ENCODE data around the gene PEPD. TPM values are rescaled to one million over a fixed set of nuclear protein-coding genes. Genes with fewer than 3 reads are reported as not detected.

PEPD gene
- total RNA-seq, 3 donors from 2014 or later, result 42.1 to 127 (median 82.3) TPM

GRCh38 chr19:33447336-33448158, 74.0 kb downstream of the PEPD start:
- intact Hi-C loops (cut with DNase I; ENCODE audit: low total_unique reads), result no loop called here
- Histone ChIP-seq H3K4me3 (no peak overlapping the region), H3K36me3 (no peaks in the 10 kb centered on the region), H3K27me3 (no peaks in the 10 kb centered on the region), H3K27ac (no peak overlapping the region), H3K4me1 (no peaks in the 10 kb centered on the region), H3K9me3 (no peaks in the 10 kb centered on the region)
- TF ChIP-seq POLR2AphosphoS5 (IDR thresholded peaks at IDR 0.05) (no peak), CTCF (IDR thresholded peaks at IDR 0.05) (no peak), POLR2A (IDR thresholded peaks at IDR 0.05) (no peak)
- DNase-seq (ENCODE audit: low spot score in 2 of 2), result peak in 1 of 2 donors; percentile 31

- H3K9me3 ChIP-seq, result no peaks in the 10 kb centered on the region
- H3K4me3 ChIP-seq, result no peak overlapping the region
- H3K4me1 ChIP-seq, result no peaks in the 10 kb centered on the region
- no peaks in the 10 kb centered on the region for H3K27me3 ChIP-seq
- H3K36me3 ChIP-seq, result no peaks in the 10 kb centered on the region
- no peak overlapping the region for H3K27ac ChIP-seq
- intact Hi-C loops (cut with DNase I; ENCODE audit: low total_unique reads), result no loop called here
- TF ChIP-seq POLR2AphosphoS5 (IDR thresholded peaks at IDR 0.05), result no peak
- no peak for TF ChIP-seq POLR2A (IDR thresholded peaks at IDR 0.05)
- TF ChIP-seq CTCF (IDR thresholded peaks at IDR 0.05), result no peak
- peak in 1 of 2 donors; percentile 31 for DNase-seq (ENCODE audit: low spot score in 2 of 2)
Measured at GRCh38 chr19:33446330-33447293, 75.0 kb downstream of the PEPD start.

GRCh38 chr19:33445442-33446329, 75.9 kb downstream of the PEPD start:
- Histone ChIP-seq H3K4me1 (no peaks in the 10 kb centered on the region), H3K27ac (no peak overlapping the region), H3K36me3 (no peaks in the 10 kb centered on the region), H3K4me3 (no peak overlapping the region), H3K9me3 (no peaks in the 10 kb centered on the region), H3K27me3 (no peaks in the 10 kb centered on the region)
- intact Hi-C loops (cut with DNase I; ENCODE audit: low total_unique reads), result no loop called here
- no peak for TF ChIP-seq POLR2A (IDR thresholded peaks at IDR 0.05)
- TF ChIP-seq POLR2AphosphoS5 (IDR thresholded peaks at IDR 0.05), result no peak
- no peak for TF ChIP-seq CTCF (IDR thresholded peaks at IDR 0.05)
- peak in 1 of 2 donors; percentile 35 for DNase-seq (ENCODE audit: low spot score in 2 of 2)

- DNase-seq (ENCODE audit: low spot score in 2 of 2), result peak in 1 of 2 donors; percentile 39
- no peaks in the 10 kb centered on the region for H3K9me3 ChIP-seq
- H3K4me3 ChIP-seq, result no peak overlapping the region
- no peak for TF ChIP-seq POLR2A (IDR thresholded peaks at IDR 0.05)
- no peak for TF ChIP-seq CTCF (IDR thresholded peaks at IDR 0.05)
- TF ChIP-seq POLR2AphosphoS5 (IDR thresholded peaks at IDR 0.05), result no peak
- H3K36me3 ChIP-seq, result no peaks in the 10 kb centered on the region
- no peaks in the 10 kb centered on the region for H3K4me1 ChIP-seq
- intact Hi-C loops (cut with DNase I; ENCODE audit: low total_unique reads), result no loop called here
- H3K27me3 ChIP-seq, result no peaks in the 10 kb centered on the region
- no peak overlapping the region for H3K27ac ChIP-seq
Measured at GRCh38 chr19:33444562-33445441, 76.8 kb downstream of the PEPD start.
